Fibroblast of gingiva (primary cell): ENCODE measurements around the gene HIVEP2.

Experiments used
- DNase-seq: peaks from one replicate; pipeline ENCODE4 v3.0.0-alpha.2; 2011; ENCODE audit warnings: low read depth

HIVEP2 gene

DNA sequence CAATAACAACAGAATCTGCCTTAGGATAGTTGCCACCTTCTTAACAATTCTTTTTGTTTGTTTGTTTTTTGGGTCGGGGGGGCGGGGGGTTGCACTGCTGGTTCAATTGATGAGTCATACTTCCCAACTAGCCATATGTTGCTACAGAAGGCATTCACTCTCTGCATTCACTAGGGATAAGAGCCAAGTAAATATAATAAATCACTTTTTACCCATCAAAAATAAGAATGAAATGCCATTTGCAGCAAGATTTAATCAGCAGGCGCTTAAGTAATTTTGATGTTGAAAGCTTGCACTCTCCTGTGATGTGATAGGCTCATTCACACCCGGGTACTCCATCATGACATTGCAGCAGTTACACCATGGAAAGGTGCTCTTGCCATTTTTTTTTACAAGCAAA lies 209.8 kb downstream of the HIVEP2 start:
- DNase-seq, result no peak

DNA sequence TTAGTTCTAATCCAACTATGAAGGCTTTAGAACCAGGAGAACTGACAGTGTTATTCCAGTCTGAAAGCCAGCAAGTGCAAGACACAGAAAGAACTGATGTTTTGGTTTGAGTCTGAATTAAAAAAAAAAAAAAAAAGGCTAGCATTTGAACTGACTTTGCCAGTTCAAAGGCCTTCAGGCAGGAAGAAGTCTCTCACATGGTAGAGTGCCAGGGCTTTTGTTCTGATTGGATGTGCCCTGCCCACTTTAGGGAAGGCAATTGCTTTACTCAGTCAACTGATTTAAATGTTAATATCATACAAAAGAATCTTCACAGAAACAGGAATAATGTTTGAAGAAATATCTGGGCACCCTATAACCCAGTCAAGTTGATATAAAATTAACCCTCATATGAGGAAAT lies 212.2 kb downstream of the HIVEP2 start:
- no peak for DNase-seq

DNA sequence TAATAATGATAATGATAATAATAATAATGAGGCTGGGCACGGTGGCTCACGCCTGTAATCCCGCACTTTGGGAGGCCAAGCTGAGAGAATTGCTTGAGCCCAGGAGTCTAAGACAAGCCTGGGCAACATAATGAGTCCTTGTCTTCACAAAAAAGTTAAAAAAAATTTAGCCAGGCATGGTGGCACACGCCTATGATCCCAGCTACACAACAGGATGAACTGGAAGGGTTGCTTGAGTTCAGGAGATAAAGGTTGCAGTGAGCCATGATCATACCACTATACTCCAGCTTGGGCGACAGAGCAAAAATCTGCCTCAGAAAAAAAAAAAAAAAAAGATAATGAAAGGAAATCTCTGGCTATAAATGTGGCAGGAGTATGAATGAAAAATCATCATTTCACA lies 213.4 kb downstream of the HIVEP2 start:
- no peak for DNase-seq

DNA sequence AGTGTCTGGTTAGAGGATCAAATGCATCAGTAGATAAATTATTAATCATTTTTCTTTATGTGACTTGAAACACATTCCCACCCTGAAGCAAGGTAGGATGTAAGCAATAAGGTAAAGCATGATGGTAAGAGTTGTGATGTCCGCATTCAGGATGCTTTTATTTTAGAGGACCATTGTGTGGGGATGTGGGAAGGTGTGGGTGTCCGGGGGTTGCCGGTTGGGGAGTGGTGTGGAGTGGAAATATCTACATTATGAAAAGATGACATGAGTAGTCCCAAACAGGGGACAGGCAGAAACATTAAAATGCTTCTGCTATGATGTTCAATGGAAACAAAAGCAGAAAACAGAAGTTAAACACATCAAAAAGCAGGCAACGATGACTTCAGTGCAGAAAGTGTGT lies 215.4 kb downstream of the HIVEP2 start:
- DNase-seq, result no peak

DNA sequence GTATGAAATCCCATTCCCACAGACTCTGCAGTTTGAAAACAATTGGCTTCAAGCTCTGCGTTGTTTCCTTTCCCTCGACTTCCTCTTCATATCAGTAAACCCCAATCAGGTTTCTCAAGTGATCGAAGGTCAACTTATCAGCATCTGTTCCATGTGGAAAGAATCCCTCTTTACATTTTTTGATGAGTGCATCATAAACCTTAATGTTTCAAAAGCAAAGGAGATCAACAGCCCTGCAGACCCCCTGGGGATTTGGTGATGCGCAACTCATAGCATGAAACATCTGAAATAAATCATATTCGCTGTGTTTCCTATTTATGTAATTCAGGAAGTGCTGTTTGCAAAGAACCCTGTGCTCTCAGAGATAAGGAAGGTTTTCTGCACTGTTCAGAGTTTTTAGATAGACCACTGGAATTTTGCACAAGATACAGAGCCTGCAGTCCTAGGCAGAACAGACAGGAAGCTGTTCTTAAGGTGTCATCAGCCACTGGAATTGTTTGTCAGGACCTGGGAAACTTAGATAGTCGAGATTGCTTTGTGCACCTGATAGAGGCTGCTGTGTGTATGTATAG lies 216.0 kb downstream of the HIVEP2 start:
- peak; percentile 79 for DNase-seq

DNA sequence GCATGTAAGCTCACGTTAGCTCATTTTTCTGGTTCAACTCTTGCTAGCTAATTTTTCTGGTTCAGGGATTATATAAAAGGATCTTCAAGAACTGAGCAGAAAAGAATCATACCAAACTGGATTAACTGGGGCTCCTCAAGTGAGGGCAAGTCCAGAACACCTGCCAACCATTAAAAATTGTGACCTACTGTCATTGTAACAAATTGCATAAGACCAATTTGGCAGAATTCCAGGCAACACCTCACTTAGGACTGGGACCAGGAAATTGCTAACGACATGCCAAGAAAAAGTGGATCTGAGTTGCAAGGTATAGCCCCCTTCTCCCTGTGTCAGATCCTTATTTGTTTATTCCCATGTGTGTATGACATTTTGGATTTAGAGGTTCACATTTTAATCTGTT lies 216.6 kb downstream of the HIVEP2 start:
- DNase-seq, result no peak

DNA sequence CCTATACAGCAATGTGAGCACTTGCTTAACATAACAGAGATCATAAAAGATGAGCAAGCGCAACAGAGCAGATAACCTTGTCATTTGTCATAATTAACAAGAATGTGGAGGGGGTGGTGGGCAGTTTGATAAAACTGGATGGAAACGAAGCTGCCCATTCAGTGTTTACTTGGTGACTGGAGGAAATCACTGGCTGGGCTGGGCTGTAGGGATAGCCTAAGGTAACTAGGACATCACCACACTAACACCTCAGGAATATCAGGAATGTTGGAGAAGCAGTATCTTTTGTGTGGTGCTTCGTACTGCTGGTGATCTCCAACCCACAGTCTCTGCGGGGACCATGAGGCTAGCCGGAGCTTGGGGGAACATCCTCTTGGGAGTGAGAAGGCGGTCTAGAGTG lies 218.4 kb downstream of the HIVEP2 start:
- no peak for DNase-seq

DNA sequence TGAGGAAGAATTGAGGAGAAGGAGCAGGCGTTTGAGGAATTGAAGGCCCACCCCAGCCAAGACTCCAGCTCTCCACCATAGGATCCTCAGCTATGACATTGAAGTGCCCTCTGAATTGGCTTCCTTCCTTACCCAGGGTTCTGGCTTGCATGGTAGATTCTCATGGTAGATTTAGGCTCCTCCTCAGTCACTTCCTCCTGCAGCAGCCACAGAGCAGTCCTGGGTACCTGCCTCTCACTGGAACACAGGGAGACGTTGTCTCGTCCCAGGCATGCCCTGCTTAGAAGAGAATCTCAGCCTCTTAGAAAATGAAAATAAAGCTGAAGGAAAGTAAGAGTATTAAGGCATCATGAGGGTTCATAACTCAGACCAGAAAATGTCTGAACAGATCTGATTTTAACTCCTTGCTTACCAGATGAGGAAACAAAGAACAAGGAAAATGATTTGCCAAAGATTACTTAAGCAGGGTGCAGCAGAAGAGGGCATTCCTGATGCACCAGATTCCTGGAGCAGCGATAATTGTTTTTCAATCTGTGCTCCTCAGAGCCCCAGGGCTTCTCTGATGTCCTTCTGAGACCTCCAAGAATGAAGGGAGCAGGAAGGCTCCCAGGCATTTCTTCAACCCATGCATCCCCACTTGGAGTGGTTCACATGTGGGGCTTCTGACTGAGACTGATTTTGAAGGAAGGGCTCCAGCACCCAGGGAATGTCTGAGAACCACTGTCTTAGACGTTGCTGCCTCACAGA lies 219.8 kb downstream of the HIVEP2 start:
- DNase-seq, result no peak

DNA sequence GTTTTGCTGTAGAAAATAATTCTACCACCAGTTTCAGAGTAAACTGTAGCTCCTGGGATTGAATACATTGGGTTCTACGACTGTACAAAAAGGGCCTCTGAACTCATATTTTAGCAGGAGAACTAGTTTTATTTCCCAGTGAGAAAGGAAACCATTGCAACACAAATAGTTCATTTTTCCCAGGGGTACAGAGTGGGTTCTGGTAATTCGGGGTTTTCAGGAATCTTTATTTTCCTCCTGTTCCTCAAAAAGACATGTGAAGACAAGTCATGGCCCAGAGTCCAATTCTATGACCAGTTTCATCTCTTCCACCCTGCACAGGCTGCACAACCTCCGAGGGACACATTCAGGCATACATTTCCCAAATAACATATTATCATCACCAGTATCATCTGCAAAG lies 222.1 kb downstream of the HIVEP2 start:
- no peak for DNase-seq

DNA sequence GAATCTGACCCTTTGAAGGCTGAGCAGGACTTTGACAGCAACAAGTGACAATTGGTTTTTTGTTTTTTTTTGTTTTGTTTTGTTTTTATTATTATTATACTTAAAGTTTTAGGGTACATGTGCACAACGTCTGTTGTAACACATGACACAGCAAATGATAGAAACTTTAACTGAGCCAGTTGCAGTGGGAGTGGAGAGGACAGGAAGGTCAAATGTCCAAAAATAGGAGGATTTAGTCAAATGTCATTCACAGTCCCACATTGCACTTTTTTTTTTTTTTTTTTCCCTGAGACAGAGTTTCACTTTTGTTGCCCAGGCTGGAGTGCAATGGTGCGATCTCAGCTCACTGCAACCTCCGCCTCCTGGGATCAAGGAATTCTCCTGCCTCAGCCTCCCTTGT lies 223.0 kb downstream of the HIVEP2 start:
- DNase-seq, result no peak

DNA sequence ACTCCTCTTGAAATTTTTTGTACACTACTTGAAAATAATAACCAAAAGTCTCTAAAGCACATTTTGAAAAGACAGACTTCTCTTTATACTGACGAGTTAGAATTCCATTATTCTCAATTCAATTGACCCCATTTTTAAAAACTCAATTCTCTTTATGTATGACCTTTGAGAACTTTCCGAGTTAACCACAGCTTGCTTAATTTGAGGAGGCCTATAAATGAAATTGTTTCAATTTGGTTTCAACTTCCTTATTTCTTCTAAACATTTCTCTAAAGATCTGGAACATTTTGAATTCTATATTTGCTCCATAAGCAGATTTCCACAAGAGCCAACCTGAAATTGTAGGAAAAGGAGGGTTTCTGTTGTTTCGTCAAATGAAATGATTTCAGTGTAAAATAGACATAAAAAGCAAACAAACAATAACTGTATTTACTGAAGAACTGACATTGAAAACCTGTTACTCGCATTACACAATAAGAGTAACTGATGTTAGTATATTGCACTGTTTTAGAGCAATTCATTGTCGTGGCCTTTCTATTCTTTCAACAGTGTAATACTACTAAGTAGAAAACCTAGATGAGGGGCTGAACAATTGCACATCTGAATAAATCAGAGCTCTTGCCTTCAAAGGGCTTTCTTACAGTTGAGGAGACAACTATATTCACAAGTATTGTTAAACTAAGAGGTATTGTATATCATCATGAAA lies 223.6 kb downstream of the HIVEP2 start:
- DNase-seq, result no peak

DNA sequence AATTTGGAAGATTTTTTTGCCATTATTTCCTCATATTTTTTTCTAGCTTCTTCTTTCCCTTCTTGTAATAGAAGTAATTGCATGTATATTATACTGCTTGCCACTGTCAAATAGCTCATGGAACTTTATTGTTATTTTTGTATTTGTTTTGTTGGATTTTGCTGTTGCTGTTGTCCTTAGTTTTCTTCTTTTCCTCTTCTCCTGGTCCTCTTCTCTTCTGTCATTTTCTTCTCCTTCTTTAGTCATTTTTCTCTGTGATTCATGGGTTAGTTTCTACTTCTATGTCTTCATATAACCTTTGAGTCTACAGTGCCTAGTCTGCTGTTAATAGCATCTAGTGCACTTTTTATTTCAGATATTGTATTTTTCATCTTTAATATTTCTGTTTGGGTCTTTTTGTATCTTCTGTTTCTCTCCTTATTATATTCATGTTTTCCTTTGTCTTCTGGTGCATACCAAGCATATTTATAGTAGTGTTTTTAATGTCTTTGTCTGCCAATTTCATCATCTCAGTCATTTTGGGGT lies 226.2 kb downstream of the HIVEP2 start:
- DNase-seq, result no peak

DNA sequence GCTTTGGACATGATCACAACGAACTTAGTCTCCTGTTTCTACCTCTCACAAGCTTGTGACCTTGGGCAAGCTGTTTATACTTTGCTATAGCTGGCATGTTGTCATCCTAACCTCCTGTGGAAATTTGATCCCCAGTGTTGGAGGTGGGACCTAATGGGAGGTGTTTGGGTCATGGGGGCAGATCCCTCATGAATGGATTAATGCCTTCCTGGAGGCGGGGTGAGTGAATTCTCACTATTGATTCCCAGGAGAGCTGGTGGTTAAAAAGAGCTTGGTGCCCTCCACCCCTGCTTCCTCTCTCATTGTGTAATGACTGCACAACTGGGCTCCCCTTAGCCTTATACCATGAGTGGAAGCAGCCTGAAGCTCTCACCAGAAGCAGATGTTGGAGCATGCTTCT lies 228.9 kb downstream of the HIVEP2 start:
- no peak for DNase-seq

DNA sequence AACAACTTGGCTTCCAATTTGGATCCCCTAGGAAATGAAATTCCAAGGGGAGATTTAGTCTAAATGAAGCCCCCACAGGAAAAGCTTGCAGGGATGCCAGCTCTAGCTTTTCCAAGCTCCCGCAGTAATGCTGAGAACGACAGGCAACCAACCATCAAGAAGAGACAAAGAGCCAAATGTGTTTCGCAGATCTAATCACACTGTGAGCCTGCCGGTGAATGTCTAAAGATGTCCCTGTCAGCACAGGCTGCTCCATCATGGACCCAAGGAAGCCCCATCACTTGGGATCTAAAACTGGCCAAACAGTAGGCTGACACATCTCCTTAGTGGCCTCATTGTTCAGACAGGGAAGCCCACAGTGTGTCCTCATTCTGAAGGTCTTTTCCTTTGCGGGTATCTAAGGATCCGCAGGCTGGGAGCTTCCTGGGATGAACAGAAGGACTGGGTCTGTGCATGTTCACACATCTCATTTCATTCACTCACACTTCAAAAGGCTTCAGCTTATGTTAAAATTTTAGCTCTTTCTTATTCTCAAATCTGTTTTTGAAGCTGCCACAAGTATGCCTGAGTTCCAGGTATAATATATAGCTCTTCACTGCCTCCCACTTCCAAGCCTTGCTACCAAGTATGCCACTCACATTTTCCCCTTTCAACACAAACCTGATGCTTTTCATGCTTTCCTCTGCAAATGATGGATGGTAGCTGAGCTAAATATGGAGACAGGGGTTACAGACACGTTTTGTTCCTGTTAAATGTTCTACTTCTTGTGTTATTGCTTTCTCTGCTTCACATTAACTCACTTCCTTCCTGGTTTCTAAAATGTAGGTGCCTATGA lies 229.8 kb downstream of the HIVEP2 start:
- no peak for DNase-seq

DNA sequence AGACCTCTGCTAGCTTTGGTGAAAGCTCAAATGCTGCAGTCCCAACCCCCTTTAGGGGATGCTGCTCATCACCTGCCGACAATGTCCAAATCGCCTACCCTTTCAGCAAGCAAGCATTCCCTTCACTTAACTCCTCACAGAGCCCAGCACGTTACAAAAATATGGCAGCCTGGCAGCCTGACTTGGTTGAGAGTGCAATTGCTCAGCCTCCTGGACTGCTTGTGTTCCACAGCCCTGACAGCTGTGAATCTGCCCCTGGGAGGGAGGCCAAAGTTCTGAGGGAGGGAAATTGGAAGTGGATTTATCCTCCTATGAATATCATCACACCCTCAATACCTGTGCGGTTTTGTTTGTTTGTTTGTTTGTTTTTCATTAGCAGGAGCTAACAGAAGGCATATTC lies 231.0 kb downstream of the HIVEP2 start:
- no peak for DNase-seq

DNA sequence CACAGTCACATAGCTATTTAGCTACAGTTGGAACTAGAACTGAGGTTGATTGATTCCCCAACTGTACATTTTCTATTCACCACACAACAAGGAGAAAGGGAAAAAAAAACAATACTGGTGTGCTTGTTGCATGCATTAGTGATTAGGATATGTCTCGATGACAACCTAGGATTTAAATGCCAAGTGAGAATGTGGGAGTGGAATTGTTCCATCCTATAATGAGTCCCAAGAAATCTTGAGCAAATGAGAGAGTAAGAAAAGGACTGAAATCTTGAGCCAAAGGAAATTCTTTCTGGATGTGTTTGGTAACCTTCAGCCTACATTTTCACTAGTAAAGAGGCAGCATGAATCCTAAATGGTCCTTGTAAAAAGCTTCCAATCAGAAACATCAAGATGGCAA lies 232.7 kb downstream of the HIVEP2 start:
- DNase-seq, result no peak

DNA sequence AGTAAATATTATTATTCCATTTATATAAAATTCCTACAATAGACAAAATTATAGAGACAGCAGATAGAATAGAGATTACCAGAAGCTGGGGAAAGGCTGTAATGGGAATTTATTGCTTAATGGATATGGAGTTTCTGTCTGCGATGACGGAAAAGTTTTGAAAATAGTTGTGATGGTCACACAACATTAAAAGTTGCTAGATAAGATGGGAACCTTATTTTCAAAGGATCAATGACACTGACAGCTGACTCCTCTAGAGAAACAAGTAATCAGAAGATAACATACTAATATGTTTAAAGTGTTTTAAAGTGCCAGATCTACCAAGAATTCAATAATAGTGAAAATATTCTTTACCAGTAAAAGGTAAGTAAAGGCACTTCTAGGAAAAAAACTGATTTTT lies 236.3 kb downstream of the HIVEP2 start:
- no peak for DNase-seq

DNA sequence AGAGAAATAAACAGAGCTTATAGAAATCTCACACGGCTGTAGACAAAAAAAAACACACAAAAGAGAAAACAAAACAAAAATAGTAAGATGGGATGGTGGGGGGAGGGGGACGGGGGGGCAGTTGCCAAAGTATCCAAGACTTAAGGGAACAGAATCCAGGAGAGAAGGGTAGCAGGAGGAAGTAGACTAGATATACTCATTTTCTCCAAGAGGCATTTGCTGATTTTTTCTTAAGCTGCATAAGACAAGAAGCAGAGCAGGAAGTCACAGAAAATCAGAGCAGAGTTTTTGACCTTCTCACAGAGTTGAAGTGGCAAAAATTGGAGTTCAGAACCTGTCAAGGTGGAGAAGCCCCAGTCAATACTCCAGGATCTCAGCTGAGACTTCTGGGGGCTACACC lies 237.7 kb downstream of the HIVEP2 start:
- no peak for DNase-seq

DNA sequence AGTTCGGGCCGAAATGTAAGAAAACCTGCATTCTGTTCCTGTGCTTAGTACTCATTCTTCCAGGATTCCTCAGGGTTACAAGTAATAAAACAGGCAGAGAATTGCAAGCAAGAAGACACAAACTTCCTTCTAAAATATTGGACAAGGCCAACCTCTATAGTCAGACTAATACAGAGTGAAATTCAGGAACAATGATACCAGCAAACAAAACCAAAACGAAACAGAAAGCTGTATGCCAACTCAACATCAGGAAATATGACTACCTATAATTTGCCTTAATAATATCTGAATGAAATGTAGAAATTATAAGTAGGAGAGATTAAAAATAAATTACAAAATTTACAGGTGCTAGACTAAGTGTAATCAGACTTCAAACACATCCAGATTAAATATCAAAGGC lies 238.8 kb downstream of the HIVEP2 start:
- DNase-seq, result no peak

DNA sequence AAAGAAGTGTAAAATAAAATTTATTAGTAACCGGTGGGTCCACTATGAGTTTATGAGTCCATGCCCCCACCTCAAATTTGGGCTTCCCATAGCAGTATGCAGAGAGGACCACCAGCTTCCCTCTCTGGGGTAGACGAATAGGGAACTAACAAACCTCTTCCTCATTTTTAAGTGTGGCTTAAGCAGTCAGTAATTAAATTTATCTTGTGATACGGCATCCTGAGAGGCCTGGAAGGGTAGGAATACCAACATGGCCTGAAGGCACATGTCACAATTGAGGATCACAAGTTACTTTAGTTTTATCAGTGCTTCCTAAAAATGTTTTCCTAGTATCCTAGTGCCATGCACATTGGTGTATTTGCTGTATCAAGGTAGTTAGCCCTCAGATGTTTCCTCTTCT lies 239.9 kb downstream of the HIVEP2 start:
- DNase-seq, result no peak

DNA sequence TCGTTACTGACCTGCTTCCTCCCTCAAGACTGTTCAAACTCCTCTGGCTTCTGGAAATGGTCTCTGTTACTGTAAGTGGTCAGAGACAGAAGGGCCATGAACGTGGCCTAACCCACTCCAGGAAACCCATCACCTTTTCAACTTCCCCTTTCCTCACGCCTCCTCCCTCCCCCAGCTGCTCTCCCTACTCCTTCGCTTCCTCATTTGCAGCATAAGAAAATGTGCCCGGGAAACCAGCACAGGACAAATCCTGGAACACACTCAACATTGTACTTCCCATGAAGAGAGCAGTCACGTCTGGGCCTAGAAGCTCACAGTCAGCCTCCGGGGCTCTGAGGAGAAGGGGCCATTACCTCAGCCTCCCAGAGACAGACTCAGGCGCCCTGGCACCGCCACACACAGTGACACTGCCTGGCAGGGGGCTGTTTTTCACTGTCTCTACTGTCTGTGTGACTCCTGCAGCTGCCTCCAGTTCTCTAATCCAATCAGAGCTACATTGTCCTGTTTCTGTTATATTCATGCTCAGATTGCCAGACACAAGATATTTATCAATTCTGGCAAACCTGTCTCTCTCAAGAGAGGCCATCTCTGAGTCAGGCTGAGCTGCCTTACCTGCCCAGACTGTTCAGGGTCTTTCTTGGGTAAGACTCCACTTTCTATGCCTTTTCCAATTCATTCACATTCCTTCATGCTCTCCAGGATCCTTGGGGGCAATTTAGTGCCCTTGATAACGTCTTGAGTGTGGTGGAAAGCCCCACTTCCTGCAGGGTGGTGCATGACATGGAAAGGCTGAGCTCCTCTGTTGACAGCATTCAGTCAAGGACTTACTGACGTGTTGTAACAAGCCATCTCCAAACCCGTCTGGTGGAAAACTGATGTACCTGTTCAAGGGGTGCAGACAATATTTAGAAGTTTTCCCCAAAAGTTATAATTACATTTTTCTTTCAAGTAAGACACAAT lies 242.2 kb downstream of the HIVEP2 start:
- no peak for DNase-seq
